K562 (cell line): ENCODE results near the gene EPHX1. TPM values are rescaled to one million over a fixed set of nuclear protein-coding genes. Genes with fewer than 3 reads are reported as not detected.
A peak's percentile ranks its signal among the peaks of the same experiment; 100 is the strongest.

Experiments used
- ATAC-seq: fragments of 200-7000 bp; cut with Tn5 transposase; 3 replicates; pipeline ENCODE4 v1.9.1; 2020; ENCODE audit warnings: moderate library complexity
- BruUV-seq: library from RNA; stranded (reverse); fragments of 400-500 nt; replicated peaks from 2 replicates; lab custom pipeline; 2021; lab: Mats Ljungman, UMichigan
- CTCF ChIA-PET: fragments of 300-600 bp; formaldehyde crosslinking; extraction: SDS; loops from one replicate; lab custom pipeline; 2021; ENCODE audit warnings: low intra/inter-chr PET ratio; lab: Yijun Ruan, JAX
- POLR2A ChIA-PET: fragments of 300-600, 350-650 bp; sonication (Branson Sonifier 250); formaldehyde crosslinking; extraction: SDS; loops from one replicate; lab custom pipeline; 2021; ENCODE audit warnings: antibody characterized with exemption, inconsistent platforms; lab: Yijun Ruan, JAX
- DNase-seq, 4 experiments: peaks; one replicate each; pipeline versions ENCODE4 v3.0.0 to v3.0.0-alpha.2; 2011 to 2018; ENCODE audit warnings: low spot score in 3 of 4, mixed read lengths in 3 of 4; ENCODE audit errors: extremely low read depth in 1 of 4
- FAIRE-seq: peaks from 2 replicates; lab custom pipeline; 2011; peaks lifted over from hg19 to GRCh38; lab: Jason Lieb, UNC
- H2AFZ ChIP-seq: 2 replicates; pipeline ENCODE4 v1.6.0; 2011; ENCODE audit warnings: low read depth, low read length, control low read depth, inconsistent platforms
- H3K27ac ChIP-seq: fragments of 200-600 bp; 3 replicates; pipeline ENCODE4 v1.8.0; 2011; ENCODE audit warnings: low read depth, mild to moderate bottlenecking, control low read depth, inconsistent platforms, low read length, moderate library complexity, mixed read lengths; ENCODE audit errors: extremely low read depth
- H3K27me3 ChIP-seq, 2 experiments: fragments of 300-600 bp in 1 of 2; 2 replicates in 1 of 2; 3 replicates in 1 of 2; pipeline versions ENCODE4 v1.6.0 to v1.8.0; 2011; ENCODE audit warnings: inconsistent platforms in 2 of 2, low read length in 2 of 2, mild to moderate bottlenecking in 1 of 2, mixed read lengths in 1 of 2, moderate library complexity in 1 of 2; ENCODE audit not compliant: control insufficient read depth in 2 of 2, insufficient read depth in 2 of 2
- H3K36me3 ChIP-seq: fragments of 300-600 bp; 3 replicates; pipeline ENCODE4 v1.8.0; 2011; ENCODE audit warnings: mild to moderate bottlenecking, low read length, inconsistent platforms; ENCODE audit not compliant: control insufficient read depth, insufficient read depth
- H3K4me1 ChIP-seq, 2 experiments: fragments of 200-600 bp in 1 of 2; replicated peaks in 1 of 2; 2 replicates in 1 of 2; 3 replicates in 1 of 2; pipeline versions ENCODE4 v1.5.1 to v1.8.0; 2011; ENCODE audit warnings: inconsistent platforms in 2 of 2, low read length in 2 of 2, mild to moderate bottlenecking in 1 of 2, mixed read lengths in 1 of 2, moderate library complexity in 1 of 2; ENCODE audit not compliant: control insufficient read depth in 2 of 2, insufficient read depth in 2 of 2
- H3K4me2 ChIP-seq: 2 replicates; pipeline ENCODE4 v1.6.1; 2011; ENCODE audit warnings: low read length, control low read depth, inconsistent platforms, mixed read lengths; ENCODE audit not compliant: insufficient read depth
- H3K4me3 ChIP-seq: fragments of 200-600 bp; sonication (generic), shearing (Covaris generic); 2 replicates; pipeline ENCODE4 v1.5.1; 2016; ENCODE audit warnings: control low read depth, inconsistent platforms
- H3K79me2 ChIP-seq: fragments of 200-600 bp; 3 replicates; pipeline ENCODE4 v1.8.0; 2011; ENCODE audit warnings: low read length, inconsistent platforms; ENCODE audit not compliant: control insufficient read depth, insufficient read depth
- H3K9ac ChIP-seq, 2 experiments: 2 replicates each; pipeline versions ENCODE4 v1.6.0 to v1.6.1; 2011; ENCODE audit warnings: low read depth in 2 of 2, low read length in 2 of 2, control low read depth in 1 of 2, inconsistent platforms in 1 of 2, mild to moderate bottlenecking in 1 of 2, mixed read lengths in 1 of 2; ENCODE audit not compliant: insufficient read depth in 1 of 2
- H3K9me1 ChIP-seq: one replicate; pipeline ENCODE4 v1.6.0; 2011; ENCODE audit warnings: inconsistent platforms, mild to moderate bottlenecking, low read length, moderate library complexity; ENCODE audit not compliant: control insufficient read depth, insufficient read depth
- H3K9me3 ChIP-seq: replicated peaks from 2 replicates; pipeline ENCODE4 v1.5.1; 2011; ENCODE audit warnings: low read depth, low read length, inconsistent platforms; ENCODE audit not compliant: control insufficient read depth, insufficient read depth
- H4K20me1 ChIP-seq: replicated peaks from 2 replicates; pipeline ENCODE4 v1.6.1; 2011; ENCODE audit warnings: low read length, inconsistent platforms, mixed read lengths; ENCODE audit not compliant: control insufficient read depth, insufficient read depth
- CXXC5 ChIP-seq: fragments of 250-450 bp; sonication (Bioruptor Pico); IDR thresholded peaks from 2 replicates; pipeline ENCODE4 v1.8.0; 2022; ENCODE audit warnings: inconsistent platforms, mild to moderate bottlenecking, moderate library complexity
- EGR1 ChIP-seq: fragments of 450-650 bp; conservative IDR thresholded peaks from 2 replicates; pipeline ENCODE4 v1.6.1; 2017; ENCODE audit warnings: mild to moderate bottlenecking
- ETS1 ChIP-seq: conservative IDR thresholded peaks from 2 replicates; pipeline ENCODE4 v1.6.1; 2011; ENCODE audit warnings: low read depth, mild to moderate bottlenecking, low read length; ENCODE audit not compliant: control insufficient read depth
- HOXB6 ChIP-seq: fragments of 250-450 bp; sonication (Bioruptor Pico); IDR thresholded peaks from 2 replicates; pipeline ENCODE4 v1.5.1; 2022; ENCODE audit warnings: mild to moderate bottlenecking, borderline replicate concordance
- SAP30 ChIP-seq: fragments of 200-600 bp; sonication (generic); IDR thresholded peaks from 2 replicates; pipeline ENCODE4 v1.6.1; 2012; ENCODE audit warnings: borderline replicate concordance, low read depth, mild to moderate bottlenecking, moderate library complexity, low read length, control low read depth, inconsistent platforms; ENCODE audit not compliant: insufficient read depth, poor library complexity, severe bottlenecking
- SLC30A9 ChIP-seq: fragments of 250-450 bp; sonication (Bioruptor Pico); IDR thresholded peaks from 2 replicates; pipeline ENCODE4 v1.8.0; 2022; ENCODE audit warnings: mild to moderate bottlenecking, moderate library complexity
- SMARCA4 ChIP-seq: fragments of 450-650 bp; IDR thresholded peaks from 2 replicates; pipeline ENCODE4 v1.6.1; 2016
- SRSF1 ChIP-seq: fragments of 200-400 bp; formaldehyde crosslinking; IDR thresholded peaks from 2 replicates; pipeline ENCODE4 v1.6.1; 2017; ENCODE audit warnings: mild to moderate bottlenecking, low read depth, low read length, moderate library complexity
- TBP ChIP-seq: optimal IDR thresholded peaks from 2 replicates; pipeline ENCODE3; 2011; ENCODE audit warnings: low read depth, low read length, improper control_type of control experiment
- TEAD4 ChIP-seq, 2 experiments: sonication (generic) in 1 of 2; formaldehyde crosslinking in 1 of 2; IDR thresholded peaks; 2 replicates each; pipeline versions ENCODE4 v1.6.1 to v1.8.0; 2012 to 2022; ENCODE audit warnings: borderline replicate concordance in 1 of 2, inconsistent platforms in 1 of 2, low read length in 1 of 2, mild to moderate bottlenecking in 1 of 2, missing genetic modification reagents in 1 of 2
- TRIM24 ChIP-seq, 2 experiments: fragments of 450-650 bp; IDR thresholded peaks; 2 replicates each; pipeline ENCODE4 v1.6.1; 2016
- ZC3H11A ChIP-seq: IDR thresholded peaks from 2 replicates; pipeline ENCODE4 v1.6.1; 2012; ENCODE audit warnings: low read depth, low read length, improper control_type of control experiment
- ZNF124 ChIP-seq: sonication (generic); formaldehyde crosslinking; IDR thresholded peaks from 2 replicates; pipeline ENCODE4 v1.8.1; 2022; ENCODE audit warnings: missing genetic modification reagents
- ZNF354B ChIP-seq: fragments of 250-450 bp; sonication (Bioruptor Pico); IDR thresholded peaks from 2 replicates; pipeline ENCODE4 v1.4.0; 2020
- ZNF707 ChIP-seq: fragments of 250-450 bp; sonication (Bioruptor Pico); conservative IDR thresholded peaks from 2 replicates; pipeline ENCODE4 v1.8.0; 2022; ENCODE audit warnings: inconsistent platforms, mild to moderate bottlenecking, moderate library complexity
- WGBS: fragments of 100-300 bp; shearing (Covaris generic); methylation state at CpG from one replicate; pipeline ENCODE4 v1.1.6; 2016; ENCODE audit warnings: low coverage, mixed read lengths; ENCODE audit not compliant: insufficient coverage; ENCODE audit errors: missing lambda C conversion rate; 5-methylcytosine and 5-hydroxymethylcytosine counted together
- in situ Hi-C: fragments of 300-500 bp; cut with MboI; formaldehyde crosslinking; loops from 4 replicates; pipeline ENCODE4 v1.15.0; 2018; ENCODE audit warnings: inconsistent platforms, mixed read lengths
- intact Hi-C: fragments of 100-400 bp; cut with micrococcal nuclease; formaldehyde crosslinking; loops from 2 replicates; pipeline ENCODE4 v1.14.2; 2022
- polyA plus RNA-seq, 8 experiments: library from polyadenylated mRNA; depleted of rRNA in 4 of 8; stranded (reverse) in 5 of 8; unstranded in 3 of 8; fragments of >200 nt; fragmentation: Nextera tagmentation in 2 of 8; fragmentation: Illumina TruSeq in 1 of 8; extraction: Ambion mirVana in 2 of 8; extraction: Trizol in 1 of 8; gene quantifications; 2 replicates each; pipeline versions ENCODE4 v1.2.1 to v1.2.3, GENCODE V29; 2011 to 2014; ENCODE audit warnings: inconsistent platforms in 1 of 8, missing spikeins in 1 of 8
- total RNA-seq, 7 experiments: library from RNA; depleted of rRNA in 6 of 7; stranded (reverse); fragments of >200 nt in 6 of 7; fragmentation: Illumina TruSeq in 2 of 7; extraction: Trizol in 2 of 7; gene quantifications; 2 replicates each; pipeline versions ENCODE4 v1.2.1 to v1.2.3, GENCODE V29; 2011 to 2021; ENCODE audit warnings: low replicate concordance in 1 of 7

Gene EPHX1
- total and polyA plus RNA-seq, 9 of the 15 experiments (the other 6 are each of a cell fraction or from before 2014, with no cell fraction given) = 0.21 to 27.0 (median 6.7) TPM

DNA sequence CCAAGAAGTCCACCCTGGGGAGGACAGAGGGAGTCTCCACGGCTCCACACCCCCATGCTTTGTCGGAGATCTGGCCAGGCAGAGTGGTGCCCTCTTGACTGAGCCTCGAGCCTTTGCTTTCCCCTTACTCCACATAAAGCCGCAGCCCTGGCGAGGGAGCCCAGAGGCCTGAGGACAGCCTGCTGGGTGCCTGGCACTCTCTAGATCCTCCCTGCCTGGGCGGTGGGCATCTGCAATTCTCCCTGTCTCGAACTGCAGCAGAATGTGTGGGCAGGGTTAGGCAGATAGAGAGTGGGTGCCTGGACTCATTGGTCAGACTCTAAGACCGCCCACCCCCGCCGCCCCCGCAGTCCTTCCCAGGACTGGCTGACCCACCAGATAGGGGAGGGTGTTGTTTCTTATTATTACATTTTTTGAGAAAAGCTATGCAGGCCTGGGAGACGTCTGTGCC, 13.9 kb downstream of the EPHX1 start:
- no TSS peak for BruUV-seq
- Histone ChIP-seq H3K36me3 (no peaks in the 10 kb centered on the region), H3K27ac (no peak overlapping the region), H3K4me2 (no peak overlapping the region), H3K9me3 (no peaks in the 10 kb centered on the region), H3K9ac (peak overlapping the region in 1 of 2 experiments; percentile 75; a peak in 2 of 4 replicates), H2AFZ (no peak overlapping the region), H3K4me3 (no peak overlapping the region), H3K79me2 (no peaks in the 10 kb centered on the region), H3K4me1 (peaks cover 24 to 40% of the 10 kb centered on the region in 2 experiments; a peak in 4 of 5 replicates), H4K20me1 (no peaks in the 10 kb centered on the region; the same call in 1 of the 2 replicates), H3K9me1 (peaks cover 5% of the 10 kb centered on the region), H3K27me3 (no peaks in the 10 kb centered on the region)
- peak; percentile 52 to 78 (median 74) for DNase-seq
- peak; percentile 73 for ATAC-seq
- no peak for FAIRE-seq
- no peak for TF ChIP-seq ZNF124 (CRISPR knock-in tag)
- TF ChIP-seq SRSF1 = no peak
- no peak for TF ChIP-seq SMARCA4
- TF ChIP-seq SAP30 = no peak
- TF ChIP-seq CXXC5 (CRISPR knock-in tag) = no peak
- TF ChIP-seq ETS1 = no peak
- no peak for TF ChIP-seq TRIM24 (IDR thresholded peaks at IDR 0.05)
- TF ChIP-seq ZC3H11A = no peak
- no peak for TF ChIP-seq HOXB6 (CRISPR knock-in tag)
- no peak for TF ChIP-seq SLC30A9 (CRISPR knock-in tag)
- peak; percentile 97 for TF ChIP-seq EGR1
- TF ChIP-seq TEAD4 (IDR thresholded peaks at IDR 0.05; ENCODE audit: low read length) = 0 out of 2 replicates have a peak, but pooled peaks have one; percentile 5
- TF ChIP-seq TEAD4 (CRISPR knock-in tag; IDR thresholded peaks at IDR 0.05; ENCODE audit: borderline replicate concordance) = no peak
- no peak for TF ChIP-seq ZNF354B
- no peak for TF ChIP-seq TBP
- no peak for TF ChIP-seq ZNF707 (CRISPR knock-in tag)
- WGBS = 38% methylated on average over 12 of the region's 12 CpGs
- in situ Hi-C loops (no loop called here), intact Hi-C loops (no loop called here)
- ChIA-PET CTCF (no interaction called here), POLR2A (interaction anchor here (0.6 to 1.9 kb wide), 4 partner anchors 10 to 58 kb away, joined by 3 to 9 read pairs (median 3); no protein-coding TSS in a partner anchor)
